Right lobe of liver (tissue), 4 donors: ENCODE data around the gene SLC46A3.

Experiments used
- CTCF ChIP-seq, 4 donors: fragments of 200-600 bp in 3 of 4; fragments of 450-650 bp in 1 of 4; IDR thresholded peaks; one replicate each; pipeline versions ENCODE4 v1.5.1 to v1.8.0; 2016 to 2022; ENCODE audit warnings: antibody characterized with exemption in 4 of 4, mild to moderate bottlenecking in 2 of 4
- POLR2A ChIP-seq: fragments of 450-650 bp; IDR thresholded peaks from one replicate; pipeline ENCODE4 v1.6.1; 2017; ENCODE audit warnings: antibody characterized with exemption, mild to moderate bottlenecking
- donor health status: DM: no; HTN: no; CAD: no.
- donor health status: DM: no; HTN: no; CAD: no.
- donor health status: DM: no; HTN: yes; CAD: no.

- TF ChIP-seq POLR2A (no peak), CTCF (IDR thresholded peaks at IDR 0.05) (no peak)
These were observed 24.2 kb upstream of the SLC46A3 start for GRCh38 chr13:28743020-28743419.
